GM13977 (cell line): ENCODE results near the gene G0S2.

Source experiments
- DNase-seq: peaks from one replicate; pipeline ENCODE4 v3.0.0; 2012; ENCODE audit warnings: low spot score
- CTCF ChIP-seq: IDR thresholded peaks from 2 replicates; pipeline ENCODE4 v1.5.1; 2012; ENCODE audit warnings: mild to moderate bottlenecking, control low read depth; ENCODE audit not compliant: insufficient read depth; ENCODE audit errors: extremely low read depth, missing control alignments
- in situ Hi-C: fragments of 300-500 bp; cut with MboI; formaldehyde crosslinking; loops from one replicate; pipeline ENCODE4 v1.12.0; 2022; ENCODE audit warnings: low sequenced_read_pairs, low pct_unique_long_range_greater_than_20kb, mixed read lengths, inconsistent platforms; ENCODE audit not compliant: unreplicated experiment

G0S2 gene

DNA sequence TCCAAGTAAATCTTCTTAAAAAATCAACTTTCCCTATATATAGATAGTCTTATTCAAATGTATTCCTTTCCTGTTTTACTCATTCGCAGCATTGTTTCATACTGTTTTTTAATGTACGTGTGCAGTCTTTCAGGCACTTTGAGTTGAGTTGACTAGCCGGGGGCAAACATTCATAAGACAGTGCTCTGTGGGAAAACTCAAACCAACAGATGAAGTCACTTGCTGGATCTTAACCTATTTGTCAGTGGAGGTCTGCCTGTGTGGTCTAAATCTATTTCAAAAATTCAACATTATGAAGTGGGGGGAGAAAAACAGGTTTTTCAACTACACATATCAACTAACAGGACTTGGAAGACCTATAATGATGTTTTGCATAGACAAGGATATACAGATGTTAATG, 35.6 kb downstream of the G0S2 start:
- in situ Hi-C loops: no loop called here
- TF ChIP-seq CTCF: no peak
- no peak for DNase-seq

DNA sequence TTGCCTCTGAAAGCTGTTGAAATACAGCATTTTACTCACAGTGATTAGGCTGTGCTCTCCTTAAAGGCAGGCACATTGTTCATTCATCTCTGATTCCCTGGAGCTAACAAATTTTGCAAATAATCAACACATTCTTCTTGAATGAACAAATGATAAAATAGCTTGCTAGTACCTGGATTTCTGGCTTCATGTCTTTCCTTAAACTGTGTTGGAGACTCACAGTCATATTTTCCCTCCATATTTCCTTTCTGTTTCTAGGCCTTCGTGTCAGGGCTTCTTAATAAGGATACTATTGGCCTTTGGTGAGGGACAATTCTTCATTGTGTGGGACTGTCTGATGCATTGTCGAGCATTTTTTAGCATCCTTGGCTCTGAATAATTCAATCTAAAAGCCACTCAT, 39.1 kb downstream of the G0S2 start:
- in situ Hi-C loops: no loop called here

GRCh38 chr1:209715314-209715713, 40.1 kb downstream of the G0S2 start:
- TF ChIP-seq CTCF: no peak
- in situ Hi-C loops: no loop called here
- DNase-seq: no peak

More for the DNA sequence above, 39.1 kb downstream of the G0S2 start:
- no peak for DNase-seq
- no peak for TF ChIP-seq CTCF

DNA sequence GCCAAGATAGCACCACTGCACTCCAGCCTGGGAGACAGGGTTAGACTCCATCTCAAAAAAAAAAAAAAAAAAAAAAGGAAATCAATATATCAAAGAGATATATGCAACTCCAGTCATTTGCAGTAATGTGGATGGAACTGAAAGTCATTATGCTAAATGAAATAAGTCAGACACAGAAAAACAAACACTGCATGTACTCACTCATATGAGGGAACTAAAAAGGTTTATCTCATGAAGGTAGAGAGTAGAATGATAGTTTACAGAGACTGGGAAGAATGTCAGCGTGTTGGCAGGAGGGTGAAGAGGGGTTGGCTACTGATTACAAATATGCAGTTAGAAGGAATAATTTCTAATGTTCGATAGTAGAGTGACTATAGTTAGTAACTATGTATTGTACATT, 42.6 kb downstream of the G0S2 start:
- no peak for DNase-seq
- in situ Hi-C loops: no loop called here
- TF ChIP-seq CTCF: no peak

- DNase-seq: no peak
- no peak for TF ChIP-seq CTCF
- in situ Hi-C loops: no loop called here
Measured at GRCh38 chr1:209720326-209720725, 45.1 kb downstream of the G0S2 start.

DNA sequence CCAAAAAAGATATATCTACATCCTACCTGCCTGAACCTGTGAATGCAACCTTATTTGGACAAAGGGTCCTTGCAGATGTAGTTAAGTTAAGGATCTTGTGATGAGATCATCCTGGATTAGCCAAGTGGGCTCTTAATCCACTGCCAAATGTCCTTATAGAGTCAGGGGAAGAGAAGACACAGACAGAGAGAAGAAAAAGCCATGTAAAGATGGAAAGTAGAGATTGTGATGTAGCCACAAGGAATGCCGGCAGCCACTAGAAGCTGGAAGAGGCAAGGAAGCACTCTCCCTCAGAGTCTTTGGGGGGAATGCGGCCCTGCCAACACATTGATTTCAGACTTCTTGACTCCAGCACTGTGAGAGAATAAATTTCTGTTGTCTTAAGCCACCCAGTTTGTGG, 45.6 kb downstream of the G0S2 start:
- no peak for TF ChIP-seq CTCF
- DNase-seq: no peak
- in situ Hi-C loops: no loop called here

GRCh38 chr1:209721323-209721722, 46.1 kb downstream of the G0S2 start:
- in situ Hi-C loops: no loop called here
- no peak for DNase-seq
- TF ChIP-seq CTCF: no peak
